Measurements from ENCODE around the gene CEACAM16.
A peak's percentile ranks its signal among the peaks of the same experiment; 100 is the strongest.
"Not testable (repeated sequence)": the region's sequence is repeated elsewhere in the genome, so short reads cannot be mapped to it uniquely, and the experiment has no call there.

Gene CEACAM16

GRCh38 chr19:44703336-44704078 is 4.6 kb downstream of the CEACAM16 start:
- DNase-seq (ENCODE audit: extremely low read depth in 1 of 2, low read depth in 1 of 2): no peak

GRCh38 chr19:44704982-44705381 is 6.0 kb downstream of the CEACAM16 start:
- DNase-seq (ENCODE audit: extremely low read depth in 1 of 2, low read depth in 1 of 2): no peak

- no peak for DNase-seq (ENCODE audit: extremely low read depth in 1 of 2, low read depth in 1 of 2)
Measured at GRCh38 chr19:44705502-44706010, 6.6 kb downstream of the CEACAM16 start.

DNA sequence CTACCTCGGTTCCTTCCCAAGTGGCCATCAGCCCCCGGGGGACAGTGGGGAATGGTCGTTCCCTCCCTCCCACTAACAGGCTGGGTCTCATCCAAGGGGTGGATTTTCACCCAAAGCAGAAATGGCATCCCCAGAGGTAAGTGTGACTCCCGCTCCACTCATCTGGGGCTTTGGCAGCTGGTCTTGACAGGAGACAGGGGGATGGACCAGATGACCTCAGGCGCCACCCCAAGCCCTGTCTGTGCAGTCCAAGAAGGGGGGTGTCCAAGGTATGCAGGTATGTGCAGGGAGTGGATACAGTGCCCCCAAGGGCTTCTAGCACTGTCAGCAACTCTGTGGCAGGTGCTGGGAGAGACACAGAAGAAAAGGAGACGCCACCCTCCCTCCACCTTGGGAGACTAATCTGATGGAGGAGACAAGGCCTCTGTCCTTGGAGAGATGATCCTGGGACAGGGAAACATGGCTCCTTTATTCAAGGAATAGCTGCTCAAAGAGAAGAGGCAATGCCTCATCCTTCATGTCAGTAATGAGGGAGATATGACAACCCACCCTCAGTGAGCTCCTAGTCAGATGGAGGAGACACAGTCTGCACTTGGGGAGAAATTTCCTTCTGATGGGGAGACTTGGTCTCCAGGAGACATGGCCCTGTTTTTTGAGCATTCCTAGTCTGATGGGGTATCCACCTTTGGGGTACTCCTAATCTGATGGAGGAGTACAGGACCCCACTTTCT is 7.7 kb downstream of the CEACAM16 start:
- DNase-seq (ENCODE audit: extremely low read depth in 1 of 2, low read depth in 1 of 2): no peak

GRCh38 chr19:44707794-44708193 is 8.8 kb downstream of the CEACAM16 start:
- DNase-seq (ENCODE audit: extremely low read depth in 1 of 2, low read depth in 1 of 2): no peak

- no peak for DNase-seq (ENCODE audit: extremely low read depth in 1 of 2, low read depth in 1 of 2)
Measured at GRCh38 chr19:44708940-44709339, 10.0 kb downstream of the CEACAM16 start.

GRCh38 chr19:44709434-44710266 is 10.7 kb downstream of the CEACAM16 start:
- DNase-seq (ENCODE audit: extremely low read depth in 1 of 2, low read depth in 1 of 2): not testable (repeated sequence)

DNA sequence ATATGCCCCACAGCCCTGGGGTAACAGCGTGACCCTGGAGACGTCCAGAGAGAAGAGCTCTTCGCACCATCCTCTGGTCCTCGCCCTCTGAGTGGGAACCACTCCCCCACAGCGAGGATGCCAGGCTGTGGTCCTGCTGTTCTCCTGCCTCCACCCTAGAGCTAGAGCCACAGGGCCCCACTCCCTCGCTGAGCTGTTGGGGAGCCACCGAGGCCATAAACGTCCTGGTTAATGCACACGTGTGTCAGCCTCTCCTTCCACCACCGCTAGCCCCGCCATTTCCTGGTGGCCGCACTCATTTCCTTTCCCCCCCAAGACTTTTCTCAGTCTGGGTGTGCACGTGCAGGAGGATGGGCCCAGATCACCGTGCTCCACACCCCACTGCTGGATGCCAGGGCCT is 11.5 kb downstream of the CEACAM16 start:
- DNase-seq (ENCODE audit: extremely low read depth in 1 of 2, low read depth in 1 of 2): no peak

DNA sequence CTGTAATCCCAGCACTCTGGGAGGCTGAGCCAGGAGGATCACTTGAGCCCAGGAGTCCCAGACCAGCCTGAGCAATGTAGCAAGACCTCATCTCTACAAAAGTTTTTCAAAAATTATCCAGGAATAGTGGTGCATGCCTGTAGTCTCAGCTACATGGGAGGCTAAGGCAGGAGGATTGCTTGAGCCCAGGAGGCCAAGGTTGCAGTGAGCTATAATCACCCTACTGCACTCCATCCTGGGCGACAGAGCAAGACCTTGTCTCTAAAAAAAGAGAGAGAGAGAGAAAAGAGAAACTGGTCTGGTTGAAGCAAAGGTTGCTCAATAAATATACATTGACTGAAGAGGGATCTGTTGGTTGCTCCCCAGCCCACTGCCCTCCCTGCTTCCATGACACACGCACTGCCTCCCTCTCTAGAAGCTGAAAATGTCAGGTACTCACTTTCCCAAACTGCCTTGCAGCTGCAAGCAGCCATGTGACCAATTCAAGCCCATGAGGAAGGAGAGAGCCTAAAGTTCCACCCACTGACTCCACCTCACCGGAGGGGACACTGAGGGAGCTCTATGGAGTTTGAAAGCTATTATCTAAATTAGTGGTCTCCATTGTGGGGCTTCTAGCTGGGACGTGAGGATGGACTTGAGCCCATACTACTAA is 14.0 kb downstream of the CEACAM16 start:
- no peak for DNase-seq (ENCODE audit: extremely low read depth in 1 of 2, low read depth in 1 of 2)

GRCh38 chr19:44714597-44715169 is 15.7 kb downstream of the CEACAM16 start:
- no peak for DNase-seq (ENCODE audit: extremely low read depth in 1 of 2, low read depth in 1 of 2)

DNA sequence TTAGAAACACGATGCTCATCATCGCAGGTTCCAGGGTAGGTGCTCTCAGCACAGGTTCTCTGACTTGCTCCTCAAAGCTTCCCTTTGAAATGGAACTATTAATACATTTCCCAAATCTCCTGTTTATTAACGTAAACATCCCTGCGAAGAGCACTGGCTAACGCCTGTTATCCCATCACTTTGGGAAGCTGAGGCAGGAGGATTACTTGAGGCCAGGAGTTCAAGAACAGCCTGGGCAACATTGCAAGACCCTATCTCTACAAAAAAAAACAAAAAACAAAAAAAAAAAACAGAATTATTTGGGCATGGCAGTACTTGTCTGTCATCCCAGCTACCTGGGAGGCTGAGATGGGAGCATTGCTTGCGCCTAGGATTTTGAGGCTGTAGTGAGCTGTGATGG is 18.7 kb downstream of the CEACAM16 start:
- no peak for DNase-seq (ENCODE audit: extremely low read depth in 1 of 2, low read depth in 1 of 2)

DNA sequence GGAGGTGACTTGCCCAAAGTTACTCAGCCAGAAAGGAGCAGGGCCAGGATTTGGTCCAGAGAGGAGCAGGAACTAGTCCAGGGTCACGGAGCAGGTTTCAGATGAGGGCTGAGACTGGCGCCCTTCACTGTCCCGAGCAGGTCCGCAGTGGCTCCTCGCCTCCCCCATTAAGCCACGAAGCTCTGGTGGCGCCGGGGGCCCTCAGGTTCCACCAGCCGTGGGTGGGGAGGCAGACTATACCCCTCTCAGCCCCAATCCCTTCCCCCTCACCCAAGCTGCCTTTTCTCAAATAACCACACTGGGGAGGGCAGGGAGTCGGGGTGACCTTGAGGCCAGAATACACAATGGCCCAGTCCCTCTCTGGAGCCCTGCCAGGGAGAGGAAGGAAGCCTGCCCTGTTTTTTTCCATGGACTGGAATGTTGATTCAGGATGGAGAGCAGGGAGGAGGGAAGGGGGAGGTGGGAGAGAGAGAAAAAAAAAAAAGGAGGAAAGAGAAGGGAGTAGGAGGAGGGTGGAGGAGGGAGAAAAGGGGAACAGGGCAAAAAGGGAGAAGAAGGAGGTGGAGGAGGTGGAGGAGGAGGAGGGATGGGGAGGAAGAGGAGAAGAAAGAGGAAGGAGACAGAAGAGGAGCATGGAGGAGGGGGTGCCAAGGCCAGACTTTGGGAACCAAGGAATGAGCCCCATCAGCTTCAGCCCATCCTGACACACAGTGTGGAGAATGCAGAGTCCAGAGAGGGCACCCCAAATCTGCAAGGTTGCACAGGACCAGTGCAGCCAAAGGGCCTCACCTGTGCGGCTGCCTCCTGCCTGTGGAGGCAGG is 19.7 kb downstream of the CEACAM16 start:
- DNase-seq (ENCODE audit: extremely low read depth in 1 of 2, low read depth in 1 of 2): no peak

GRCh38 chr19:44719262-44719701 is 20.3 kb downstream of the CEACAM16 start:
- DNase-seq (ENCODE audit: extremely low read depth in 1 of 2, low read depth in 1 of 2): no peak

GRCh38 chr19:44720396-44720795 is 21.4 kb downstream of the CEACAM16 start:
- not testable (repeated sequence) for DNase-seq (ENCODE audit: extremely low read depth in 1 of 2, low read depth in 1 of 2)

- DNase-seq (ENCODE audit: extremely low read depth in 1 of 2, low read depth in 1 of 2): no peak
Measured at GRCh38 chr19:44720945-44721344, 22.0 kb downstream of the CEACAM16 start.

DNA sequence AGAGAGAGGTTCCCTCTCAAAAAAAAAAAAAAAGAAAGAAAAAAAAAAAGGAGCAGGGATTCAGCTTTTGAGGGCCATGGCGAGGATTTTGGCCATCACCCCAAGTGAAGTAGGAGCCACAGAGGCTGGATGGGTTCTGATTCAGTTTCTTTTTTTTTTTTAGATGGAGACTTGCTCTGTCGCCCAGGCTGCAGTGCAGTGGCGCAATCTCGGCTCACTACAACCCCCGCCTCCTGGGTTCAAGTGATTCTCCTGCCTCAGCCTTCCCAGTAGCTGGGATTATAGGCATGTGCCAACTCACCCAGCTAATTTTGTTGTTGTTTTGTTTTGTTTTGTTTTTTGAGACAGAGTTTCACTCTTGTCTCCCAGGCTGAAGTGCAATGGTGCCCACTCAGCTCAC is 22.4 kb downstream of the CEACAM16 start:
- DNase-seq (ENCODE audit: extremely low read depth in 1 of 2, low read depth in 1 of 2): not testable (repeated sequence)

GRCh38 chr19:44722131-44723121 is 23.5 kb downstream of the CEACAM16 start:
- DNase-seq (ENCODE audit: extremely low read depth in 1 of 2, low read depth in 1 of 2): peak in 1 of 2 donors; percentile 10

GRCh38 chr19:44723299-44723951 is 24.5 kb downstream of the CEACAM16 start:
- no peak for DNase-seq (ENCODE audit: extremely low read depth in 1 of 2, low read depth in 1 of 2)

Measured in stimulated activated CD8-positive, alpha-beta memory T cell treated with anti-CD3 and anti-CD28 coated beads, Interleukin-7, amount 100 ng/mL, for 48 hours (primary cell).